B cell (primary cell): ENCODE measurements around the gene GGTLC3.
"Not testable (repeated sequence)": the region's sequence is repeated elsewhere in the genome, so short reads cannot be mapped to it uniquely, and the experiment has no call there.

Experiments
- EZH2 ChIP-seq: IDR thresholded peaks from 2 replicates; pipeline ENCODE4 v1.6.1; 2012; ENCODE audit warnings: borderline replicate concordance, low read depth, mild to moderate bottlenecking, moderate library complexity, low read length; ENCODE audit not compliant: insufficient read depth, poor library complexity, severe bottlenecking
- TF ChIP-seq, protein P1 (sequence below): fragments of 200-600 bp; IDR thresholded peaks from one replicate; pipeline ENCODE4 v1.8.0; 2022; ENCODE audit warnings: antibody characterized with exemption, mild to moderate bottlenecking

DNA sequence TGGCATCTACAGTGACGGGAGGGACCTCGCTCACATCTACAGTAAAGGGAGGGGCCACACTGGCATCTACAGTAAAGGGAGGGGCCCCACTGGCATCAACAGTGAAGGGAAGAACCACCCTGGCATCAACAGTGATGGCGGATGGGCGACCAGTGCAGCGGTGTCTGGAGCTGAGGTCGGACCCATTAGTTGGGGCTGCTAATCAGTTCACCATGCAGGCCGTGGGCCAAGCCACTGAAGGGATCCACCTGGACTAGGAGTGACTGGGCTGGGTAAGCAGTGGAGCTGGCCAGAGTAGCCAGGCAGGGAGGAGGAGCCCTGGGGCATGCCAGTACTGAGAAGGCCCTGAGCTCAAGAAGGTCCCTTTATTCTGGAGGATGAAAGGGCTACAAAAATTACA is 33.1 kb upstream of the GGTLC3 start:
- TF ChIP-seq, protein P1, sequence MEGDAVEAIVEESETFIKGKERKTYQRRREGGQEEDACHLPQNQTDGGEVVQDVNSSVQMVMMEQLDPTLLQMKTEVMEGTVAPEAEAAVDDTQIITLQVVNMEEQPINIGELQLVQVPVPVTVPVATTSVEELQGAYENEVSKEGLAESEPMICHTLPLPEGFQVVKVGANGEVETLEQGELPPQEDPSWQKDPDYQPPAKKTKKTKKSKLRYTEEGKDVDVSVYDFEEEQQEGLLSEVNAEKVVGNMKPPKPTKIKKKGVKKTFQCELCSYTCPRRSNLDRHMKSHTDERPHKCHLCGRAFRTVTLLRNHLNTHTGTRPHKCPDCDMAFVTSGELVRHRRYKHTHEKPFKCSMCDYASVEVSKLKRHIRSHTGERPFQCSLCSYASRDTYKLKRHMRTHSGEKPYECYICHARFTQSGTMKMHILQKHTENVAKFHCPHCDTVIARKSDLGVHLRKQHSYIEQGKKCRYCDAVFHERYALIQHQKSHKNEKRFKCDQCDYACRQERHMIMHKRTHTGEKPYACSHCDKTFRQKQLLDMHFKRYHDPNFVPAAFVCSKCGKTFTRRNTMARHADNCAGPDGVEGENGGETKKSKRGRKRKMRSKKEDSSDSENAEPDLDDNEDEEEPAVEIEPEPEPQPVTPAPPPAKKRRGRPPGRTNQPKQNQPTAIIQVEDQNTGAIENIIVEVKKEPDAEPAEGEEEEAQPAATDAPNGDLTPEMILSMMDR: not testable (repeated sequence)
- TF ChIP-seq EZH2: not testable (repeated sequence)
